BLaER1 (cell line): ENCODE measurements around the gene GLB1L3.
"Not testable (repeated sequence)": the region's sequence is repeated elsewhere in the genome, so short reads cannot be mapped to it uniquely, and the experiment has no call there.

Experiments
- H3K27ac ChIP-seq: shearing (Covaris generic); formaldehyde crosslinking; 2 replicates; pipeline ENCODE4 v1.8.1; 2022
- H3K27me3 ChIP-seq: shearing (Covaris generic); formaldehyde crosslinking; 2 replicates; pipeline ENCODE4 v1.8.1; 2022
- H3K36me3 ChIP-seq: shearing (Covaris generic); formaldehyde crosslinking; 2 replicates; pipeline ENCODE4 v1.8.1; 2022
- H3K4me1 ChIP-seq: shearing (Covaris generic); formaldehyde crosslinking; 2 replicates; pipeline ENCODE4 v1.8.1; 2022
- H3K4me2 ChIP-seq: shearing (Covaris generic); formaldehyde crosslinking; 2 replicates; pipeline ENCODE4 v1.8.1; 2022
- H3K4me3 ChIP-seq: shearing (Covaris generic); formaldehyde crosslinking; 2 replicates; pipeline ENCODE4 v1.8.1; 2022
- H3K9ac ChIP-seq: shearing (Covaris generic); formaldehyde crosslinking; 2 replicates; pipeline ENCODE4 v1.8.1; 2022
- H3K9me3 ChIP-seq: shearing (Covaris generic); formaldehyde crosslinking; 2 replicates; pipeline ENCODE4 v1.8.1; 2022
- H4K20me1 ChIP-seq: shearing (Covaris generic); formaldehyde crosslinking; 2 replicates; pipeline ENCODE4 v1.8.1; 2022
- Cebpa-rat ChIP-seq: shearing (Covaris generic); IDR thresholded peaks from 2 replicates; pipeline ENCODE4 v1.8.1; 2022

The GLB1L3 gene

DNA sequence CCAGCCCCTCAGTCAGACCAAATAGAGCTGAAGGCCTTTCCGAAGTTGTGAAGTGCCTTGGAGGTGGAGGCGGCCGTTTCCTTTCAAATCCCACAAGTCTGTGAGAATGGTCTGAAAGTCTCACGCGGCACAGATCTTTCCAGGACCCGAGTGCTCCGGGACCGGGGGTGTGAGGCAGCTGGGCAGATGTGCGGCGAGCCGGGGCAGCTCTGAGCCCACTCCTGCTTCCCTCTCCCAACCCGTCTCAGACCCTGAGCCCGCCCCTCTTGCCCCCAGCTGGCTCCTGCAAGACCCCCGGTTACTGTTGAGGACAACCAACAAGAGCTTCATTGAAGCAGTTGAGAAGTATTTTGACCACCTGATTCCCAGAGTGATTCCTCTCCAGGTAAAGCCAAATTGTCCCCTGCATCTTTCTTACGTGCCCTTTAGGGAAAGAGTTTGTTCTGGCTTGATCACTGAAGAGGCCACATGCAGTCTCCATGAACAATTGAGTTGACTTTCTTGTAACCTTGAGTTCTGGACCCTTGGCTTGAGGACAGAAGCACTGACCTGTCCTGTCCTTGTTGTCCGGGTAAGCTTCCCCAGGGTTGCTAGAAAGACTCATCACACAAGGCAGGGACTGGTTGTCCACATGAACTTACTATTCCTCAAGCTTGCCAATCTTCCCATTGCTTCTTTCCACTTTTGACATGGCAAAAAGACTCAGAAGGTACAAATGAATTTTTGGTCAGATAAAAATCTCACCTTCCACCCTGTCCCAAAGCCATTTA lies 7.5 kb downstream of the GLB1L3 start:
- no peak for TF ChIP-seq Cebpa-rat
- H3K27me3 ChIP-seq = peaks cover 10% of the 10 kb centered on the region

GRCh38 chr11:134284349-134284748 lies 8.2 kb downstream of the GLB1L3 start:
- not testable (repeated sequence) for H3K4me1 ChIP-seq, H3K9ac ChIP-seq, H3K36me3 ChIP-seq, H3K9me3 ChIP-seq, H3K27me3 ChIP-seq, H3K4me3 ChIP-seq, H3K4me2 ChIP-seq, H3K27ac ChIP-seq, H4K20me1 ChIP-seq

More for the DNA sequence above, 7.5 kb downstream of the GLB1L3 start:
- Histone ChIP-seq H3K4me1 (no peaks in the 10 kb centered on the region), H3K4me2 (no peak overlapping the region), H3K9ac (no peak overlapping the region), H3K36me3 (no peaks in the 10 kb centered on the region), H3K4me3 (no peak overlapping the region), H3K27ac (no peak overlapping the region), H3K9me3 (peaks cover 1% of the 10 kb centered on the region; the same call in 1 of the 2 replicates), H4K20me1 (no peaks in the 10 kb centered on the region; the same call in 1 of the 2 replicates)

DNA sequence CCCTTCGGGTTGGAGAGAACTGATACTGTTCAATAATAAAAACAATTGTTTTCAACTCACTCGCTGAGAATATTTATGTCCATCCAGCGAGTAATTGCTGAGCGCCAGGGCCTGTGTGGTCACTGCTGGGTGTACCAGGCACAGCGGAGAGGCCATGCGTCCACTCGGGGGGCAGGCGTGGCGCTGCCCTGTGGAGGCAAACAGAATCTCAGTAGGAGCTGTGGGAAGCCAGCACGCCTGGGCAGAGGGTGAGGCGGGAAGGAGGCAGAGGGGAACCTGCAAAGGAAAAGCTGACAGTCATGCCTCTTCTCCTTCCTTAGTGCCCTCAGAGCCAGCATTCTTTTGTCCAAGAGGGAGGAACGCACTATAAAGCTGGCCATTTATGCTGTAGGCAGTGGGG lies 11.4 kb downstream of the GLB1L3 start:
- Histone ChIP-seq H3K4me2 (no peak overlapping the region), H3K9ac (no peak overlapping the region), H3K9me3 (no peaks in the 10 kb centered on the region), H3K4me3 (no peak overlapping the region), H3K36me3 (no peaks in the 10 kb centered on the region), H3K4me1 (peaks cover 13% of the 10 kb centered on the region; the same call in 1 of the 2 replicates), H3K27me3 (no peaks in the 10 kb centered on the region), H4K20me1 (no peaks in the 10 kb centered on the region), H3K27ac (no peak overlapping the region)
- no peak for TF ChIP-seq Cebpa-rat

GRCh38 chr11:134288486-134288885 lies 12.3 kb downstream of the GLB1L3 start:
- Histone ChIP-seq H3K4me2 (no peak overlapping the region), H3K27me3 (no peaks in the 10 kb centered on the region), H3K9ac (no peak overlapping the region), H3K4me3 (no peak overlapping the region), H3K36me3 (no peaks in the 10 kb centered on the region), H3K4me1 (peaks cover 13% of the 10 kb centered on the region; the same call in 1 of the 2 replicates), H3K9me3 (no peaks in the 10 kb centered on the region), H4K20me1 (no peaks in the 10 kb centered on the region), H3K27ac (no peak overlapping the region)
- TF ChIP-seq Cebpa-rat = no peak

GRCh38 chr11:134289167-134289566 lies 13.0 kb downstream of the GLB1L3 start:
- H3K4me1 ChIP-seq = peaks cover 13% of the 10 kb centered on the region; the same call in 1 of the 2 replicates
- no peaks in the 10 kb centered on the region for H3K36me3 ChIP-seq
- no peak overlapping the region for H3K4me2 ChIP-seq
- no peaks in the 10 kb centered on the region for H3K27me3 ChIP-seq
- TF ChIP-seq Cebpa-rat = no peak
- H3K9me3 ChIP-seq = no peaks in the 10 kb centered on the region
- no peak overlapping the region for H3K4me3 ChIP-seq
- no peak overlapping the region for H3K27ac ChIP-seq
- H4K20me1 ChIP-seq = no peaks in the 10 kb centered on the region
- H3K9ac ChIP-seq = no peak overlapping the region

GRCh38 chr11:134289789-134290188 lies 13.6 kb downstream of the GLB1L3 start:
- no peak overlapping the region for H3K4me2 ChIP-seq
- no peaks in the 10 kb centered on the region for H3K9me3 ChIP-seq
- H3K36me3 ChIP-seq = no peaks in the 10 kb centered on the region
- TF ChIP-seq Cebpa-rat = no peak
- no peak overlapping the region for H3K27ac ChIP-seq
- H3K4me1 ChIP-seq = peaks cover 13% of the 10 kb centered on the region; the same call in 1 of the 2 replicates
- H3K9ac ChIP-seq = no peak overlapping the region
- no peak overlapping the region for H3K4me3 ChIP-seq
- no peaks in the 10 kb centered on the region for H3K27me3 ChIP-seq
- H4K20me1 ChIP-seq = no peaks in the 10 kb centered on the region

- Histone ChIP-seq H3K27me3 (no peaks in the 10 kb centered on the region), H3K9me3 (no peaks in the 10 kb centered on the region), H3K27ac (no peak overlapping the region), H3K36me3 (no peaks in the 10 kb centered on the region), H4K20me1 (no peaks in the 10 kb centered on the region), H3K4me1 (peaks cover 13% of the 10 kb centered on the region; the same call in 1 of the 2 replicates), H3K4me3 (no peak overlapping the region), H3K9ac (no peak overlapping the region), H3K4me2 (peak overlapping the region; percentile 36; the same call in 1 of the 2 replicates)
- TF ChIP-seq Cebpa-rat = no peak
These were observed 14.5 kb downstream of the GLB1L3 start for GRCh38 chr11:134290646-134291045.

DNA sequence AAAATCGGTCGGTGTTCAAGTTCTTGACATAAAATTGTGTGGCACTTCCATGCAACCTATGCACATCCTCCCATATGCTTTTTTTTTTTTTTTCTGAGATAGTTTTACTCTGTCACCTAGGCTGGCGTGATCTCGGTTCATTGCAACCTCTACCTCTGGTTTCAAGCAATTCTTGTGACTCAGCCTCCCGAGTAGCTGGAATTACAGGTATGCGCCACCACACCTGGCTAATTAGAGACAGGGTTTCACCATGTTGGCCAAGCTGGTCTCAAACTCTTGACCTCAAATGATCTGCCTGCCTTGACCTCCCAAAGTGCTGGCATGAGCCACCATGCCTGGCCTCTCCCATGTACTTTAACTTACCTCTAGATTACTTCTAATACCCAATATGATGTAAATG lies 15.0 kb downstream of the GLB1L3 start:
- H4K20me1 ChIP-seq = no peaks in the 10 kb centered on the region
- TF ChIP-seq Cebpa-rat = no peak
- H3K36me3 ChIP-seq = no peaks in the 10 kb centered on the region
- H3K4me3 ChIP-seq = no peak overlapping the region
- no peak overlapping the region for H3K27ac ChIP-seq
- no peak overlapping the region for H3K9ac ChIP-seq
- H3K4me1 ChIP-seq = peaks cover 13% of the 10 kb centered on the region; the same call in 1 of the 2 replicates
- H3K9me3 ChIP-seq = no peaks in the 10 kb centered on the region
- H3K27me3 ChIP-seq = no peaks in the 10 kb centered on the region
- H3K4me2 ChIP-seq = no peak overlapping the region

- Histone ChIP-seq H3K27ac (no peak overlapping the region), H4K20me1 (no peaks in the 10 kb centered on the region), H3K4me3 (no peak overlapping the region), H3K9ac (no peak overlapping the region), H3K9me3 (no peaks in the 10 kb centered on the region), H3K36me3 (no peaks in the 10 kb centered on the region), H3K4me2 (no peak overlapping the region), H3K4me1 (peaks cover 13% of the 10 kb centered on the region; the same call in 1 of the 2 replicates), H3K27me3 (no peaks in the 10 kb centered on the region)
- no peak for TF ChIP-seq Cebpa-rat
These were observed 16.5 kb downstream of the GLB1L3 start for GRCh38 chr11:134292661-134293060.

GRCh38 chr11:134293119-134294113 lies 17.2 kb downstream of the GLB1L3 start:
- no peak overlapping the region for H3K9ac ChIP-seq
- H3K9me3 ChIP-seq = no peaks in the 10 kb centered on the region
- H3K4me1 ChIP-seq = peaks cover 13% of the 10 kb centered on the region; the same call in 1 of the 2 replicates
- H3K27ac ChIP-seq = no peak overlapping the region
- H3K4me3 ChIP-seq = no peak overlapping the region
- H3K4me2 ChIP-seq = no peak overlapping the region
- H3K36me3 ChIP-seq = no peaks in the 10 kb centered on the region
- H3K27me3 ChIP-seq = no peaks in the 10 kb centered on the region
- H4K20me1 ChIP-seq = no peaks in the 10 kb centered on the region
- TF ChIP-seq Cebpa-rat = no peak
